ENCODE results near the gene ATAD1. TPM values are rescaled to one million over a fixed set of nuclear protein-coding genes. Genes with fewer than 3 reads are reported as not detected.
"Not testable (repeated sequence)": the region's sequence is repeated elsewhere in the genome, so short reads cannot be mapped to it uniquely, and the experiment has no call there.

The ATAD1 gene
- total and polyA plus RNA-seq, 3 donors from 2014 or later: 68.5 to 162 (median 107) TPM

DNA sequence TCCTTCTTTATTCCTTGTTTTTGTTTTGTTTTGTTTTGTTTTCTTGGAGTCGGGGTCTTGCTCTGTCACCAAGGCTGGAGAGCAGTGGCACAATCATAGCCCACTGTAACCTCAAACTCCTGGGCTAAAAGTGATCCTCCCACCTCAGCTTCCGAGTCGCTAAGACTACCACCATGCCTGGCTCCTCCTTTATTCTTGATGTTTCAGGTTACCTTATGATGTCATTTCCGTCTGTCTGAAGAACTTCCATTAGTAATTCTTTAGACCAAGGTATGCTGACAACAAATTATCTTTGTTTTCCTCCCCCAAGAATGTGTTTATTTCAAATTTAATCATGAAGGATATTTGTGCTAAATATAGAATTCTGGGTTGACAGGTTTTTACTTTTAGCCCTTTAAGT lies 18.1 kb upstream of the ATAD1 start:
- WGBS, 2 donors: 94 to 95% methylated on average over 4 of the region's 4 CpGs
- Histone ChIP-seq H3K9me3 (no peaks in the 10 kb centered on the region), H3K36me3 (ENCODE audit: low read depth, missing control alignments) (no peaks in the 10 kb centered on the region), H3K27me3 (no peaks in the 10 kb centered on the region), H3K4me3 (no peak overlapping the region), H3K4me1 (no peaks in the 10 kb centered on the region), H3K27ac (no peak overlapping the region)
- no peak for TF ChIP-seq POLR2A (IDR thresholded peaks at IDR 0.05)
- TF ChIP-seq, protein P1, sequence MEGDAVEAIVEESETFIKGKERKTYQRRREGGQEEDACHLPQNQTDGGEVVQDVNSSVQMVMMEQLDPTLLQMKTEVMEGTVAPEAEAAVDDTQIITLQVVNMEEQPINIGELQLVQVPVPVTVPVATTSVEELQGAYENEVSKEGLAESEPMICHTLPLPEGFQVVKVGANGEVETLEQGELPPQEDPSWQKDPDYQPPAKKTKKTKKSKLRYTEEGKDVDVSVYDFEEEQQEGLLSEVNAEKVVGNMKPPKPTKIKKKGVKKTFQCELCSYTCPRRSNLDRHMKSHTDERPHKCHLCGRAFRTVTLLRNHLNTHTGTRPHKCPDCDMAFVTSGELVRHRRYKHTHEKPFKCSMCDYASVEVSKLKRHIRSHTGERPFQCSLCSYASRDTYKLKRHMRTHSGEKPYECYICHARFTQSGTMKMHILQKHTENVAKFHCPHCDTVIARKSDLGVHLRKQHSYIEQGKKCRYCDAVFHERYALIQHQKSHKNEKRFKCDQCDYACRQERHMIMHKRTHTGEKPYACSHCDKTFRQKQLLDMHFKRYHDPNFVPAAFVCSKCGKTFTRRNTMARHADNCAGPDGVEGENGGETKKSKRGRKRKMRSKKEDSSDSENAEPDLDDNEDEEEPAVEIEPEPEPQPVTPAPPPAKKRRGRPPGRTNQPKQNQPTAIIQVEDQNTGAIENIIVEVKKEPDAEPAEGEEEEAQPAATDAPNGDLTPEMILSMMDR (IDR thresholded peaks at IDR 0.05): no peak
- DNase-seq: no peak
- intact Hi-C loops (cut with DNase I; ENCODE audit: low total_unique reads): no loop called here

DNA sequence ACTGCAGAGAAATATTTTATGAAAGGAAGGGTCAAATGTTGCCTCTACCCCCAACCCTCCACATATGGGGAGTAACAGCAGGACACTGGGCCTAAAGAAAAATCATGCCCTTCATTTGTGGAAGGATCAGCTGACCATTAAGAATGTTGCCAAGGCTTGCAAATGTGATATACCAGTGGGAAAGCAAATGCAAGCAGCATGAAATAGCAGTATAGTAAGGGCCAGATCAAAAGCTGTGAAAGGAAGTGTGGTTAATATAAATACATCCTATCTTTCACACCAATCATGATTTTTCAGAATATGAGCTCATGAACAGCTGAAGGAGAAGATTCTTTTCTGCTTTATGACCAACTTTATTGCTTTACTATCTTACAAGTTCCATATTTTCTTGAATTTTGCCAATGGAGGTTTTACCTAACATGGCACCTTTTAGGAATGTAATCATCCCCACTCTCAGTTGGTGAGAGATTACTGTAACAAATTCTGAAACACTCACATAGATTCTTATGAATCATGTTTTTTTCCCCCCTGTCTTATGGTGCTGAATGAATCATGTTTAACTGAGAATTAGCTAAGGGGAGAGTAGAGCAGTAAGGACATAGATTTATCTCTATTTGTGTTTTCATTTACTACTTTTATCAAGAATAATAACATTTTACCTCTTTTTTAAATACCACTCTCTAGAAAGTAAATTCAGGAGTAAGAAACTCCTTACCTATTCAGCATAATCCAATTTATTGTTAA lies 12.1 kb upstream of the ATAD1 start:
- Histone ChIP-seq H3K27ac (no peak overlapping the region), H3K27me3 (no peaks in the 10 kb centered on the region), H3K4me1 (no peaks in the 10 kb centered on the region), H3K9me3 (no peaks in the 10 kb centered on the region), H3K36me3 (ENCODE audit: low read depth, missing control alignments) (no peaks in the 10 kb centered on the region), H3K4me3 (no peak overlapping the region)
- no peak for DNase-seq
- intact Hi-C loops (cut with DNase I; ENCODE audit: low total_unique reads): no loop called here
- TF ChIP-seq, protein P1 (IDR thresholded peaks at IDR 0.05): no peak

DNA sequence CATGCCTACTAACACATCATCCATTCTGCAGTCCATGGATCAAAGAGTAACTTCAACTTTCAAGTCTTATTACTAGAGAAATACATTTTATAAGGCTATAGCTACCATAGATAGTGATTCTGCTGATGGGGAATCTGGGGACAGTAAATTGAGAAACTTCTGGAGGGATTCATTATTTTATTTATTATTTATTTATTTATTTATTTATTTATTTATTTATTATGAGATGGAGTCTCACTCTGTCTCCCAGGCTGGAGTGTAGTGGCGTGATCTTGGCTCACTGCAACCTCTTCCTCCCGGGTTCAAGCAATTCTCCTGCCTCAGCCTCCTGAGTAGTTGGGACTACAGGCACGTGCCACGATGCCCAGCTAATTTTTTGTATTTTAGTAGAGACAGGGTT lies 11.0 kb upstream of the ATAD1 start:
- DNase-seq; H3K9me3 ChIP-seq; intact Hi-C loops (cut with DNase I; ENCODE audit: low total_unique reads); H3K4me1 ChIP-seq; H3K27me3 ChIP-seq; H3K27ac ChIP-seq; H3K36me3 ChIP-seq (ENCODE audit: low read depth, missing control alignments); H3K4me3 ChIP-seq: not testable (repeated sequence)
- 95 to 97% methylated on average over 4 of the region's 4 CpGs for WGBS, 2 donors

DNA sequence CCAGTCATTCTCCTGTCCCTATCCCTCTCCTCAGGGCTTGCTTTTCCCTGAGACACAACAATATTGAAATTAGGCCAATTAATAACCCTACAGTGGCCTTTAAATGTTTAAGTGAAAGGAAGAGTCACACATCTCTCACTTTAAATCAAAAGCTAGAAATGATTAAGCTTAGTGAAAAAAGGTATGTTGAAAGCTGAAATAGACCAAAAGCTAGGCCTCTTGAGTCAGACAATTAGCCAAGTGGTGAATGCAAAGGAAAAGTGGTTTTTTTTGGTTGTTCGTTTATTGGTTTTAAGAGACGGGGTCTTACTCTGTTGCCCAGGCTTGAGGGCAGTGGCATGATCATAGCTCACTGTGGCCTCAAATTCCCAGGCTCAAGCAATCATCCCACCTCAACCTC lies 9.7 kb upstream of the ATAD1 start:
- DNase-seq: no peak
- H3K27me3 ChIP-seq: no peaks in the 10 kb centered on the region
- intact Hi-C loops (cut with DNase I; ENCODE audit: low total_unique reads): no loop called here
- no peaks in the 10 kb centered on the region for H3K9me3 ChIP-seq
- H3K4me1 ChIP-seq: no peaks in the 10 kb centered on the region
- no peak for TF ChIP-seq POLR2A (IDR thresholded peaks at IDR 0.05)
- TF ChIP-seq, protein P1 (IDR thresholded peaks at IDR 0.05): no peak
- WGBS, 2 donors: 89 to 94% methylated on average over 2 of the region's 2 CpGs
- H3K4me3 ChIP-seq: no peak overlapping the region
- H3K36me3 ChIP-seq (ENCODE audit: low read depth, missing control alignments): no peaks in the 10 kb centered on the region
- H3K27ac ChIP-seq: no peak overlapping the region

DNA sequence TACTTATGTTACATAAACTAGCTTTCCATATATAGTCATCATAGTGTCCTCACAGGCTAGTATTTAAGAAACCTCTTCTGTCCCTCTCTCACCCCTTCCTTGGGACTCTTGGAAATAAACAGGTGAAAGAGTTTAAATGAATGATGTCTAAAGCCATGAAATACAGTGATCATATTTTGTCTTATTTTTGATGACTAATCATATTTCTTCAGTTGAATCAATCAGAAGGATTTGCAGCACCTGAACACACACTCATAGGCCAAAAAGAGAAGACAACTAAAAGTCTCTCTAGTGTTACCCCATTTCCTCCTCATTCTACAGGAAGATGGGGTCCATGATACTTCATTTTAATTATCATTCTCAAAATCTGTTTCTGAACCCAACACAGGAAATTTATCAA lies 8.6 kb upstream of the ATAD1 start:
- H3K27me3 ChIP-seq: no peaks in the 10 kb centered on the region
- TF ChIP-seq, protein P1 (IDR thresholded peaks at IDR 0.05): no peak
- no peak for TF ChIP-seq POLR2A (IDR thresholded peaks at IDR 0.05)
- intact Hi-C loops (cut with DNase I; ENCODE audit: low total_unique reads): no loop called here
- no peak overlapping the region for H3K4me3 ChIP-seq
- no peaks in the 10 kb centered on the region for H3K4me1 ChIP-seq
- H3K36me3 ChIP-seq (ENCODE audit: low read depth, missing control alignments): no peaks in the 10 kb centered on the region
- DNase-seq: no peak
- H3K9me3 ChIP-seq: no peaks in the 10 kb centered on the region
- no peak overlapping the region for H3K27ac ChIP-seq

All from testis (tissue), 3 donors.